NCI-H2029 treated with DMSO at 0.1 percent for 48 hours (cell line): Measurements from ENCODE around the gene EIPR1.

Experiments
- DNase-seq: peaks from one replicate; lab custom pipeline; 2025; lab: John Stamatoyannopoulos, UW

The EIPR1 gene

DNA sequence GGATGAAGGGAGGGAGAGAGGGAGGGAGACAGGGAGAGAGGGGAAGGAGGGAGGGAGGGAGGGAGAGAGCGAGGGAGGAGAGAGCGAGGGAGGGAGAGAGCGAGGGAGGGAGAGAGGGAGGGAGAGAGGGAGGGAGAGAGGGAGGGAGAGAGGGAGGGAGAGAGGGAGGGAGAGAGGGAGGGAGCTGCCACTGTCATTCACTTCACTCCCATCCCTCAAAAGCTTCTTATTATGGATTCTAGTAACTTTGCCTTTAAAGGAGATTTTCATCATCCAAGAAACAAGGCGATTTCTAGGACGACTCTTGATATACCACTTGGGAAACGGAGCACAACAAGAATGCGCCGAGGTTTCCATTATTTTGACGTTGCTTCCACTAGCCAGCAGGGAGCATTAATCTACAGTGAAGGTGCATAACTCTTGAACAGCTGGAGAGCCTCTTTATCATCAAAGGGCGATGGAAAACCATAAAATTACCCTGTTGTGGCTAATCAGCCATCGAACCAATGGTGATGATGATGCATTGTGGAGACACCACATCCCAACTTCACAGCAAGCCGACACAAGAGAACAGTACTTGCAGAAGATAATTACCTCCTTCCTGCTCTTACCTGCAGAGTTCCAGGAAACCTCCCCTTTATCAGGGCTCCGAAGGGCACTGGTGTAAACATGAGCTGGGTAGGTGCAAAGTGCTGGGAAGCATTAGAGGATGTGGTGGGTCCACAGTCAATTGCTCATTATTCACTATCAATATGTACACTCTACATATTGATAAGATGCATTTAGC is 130.5 kb downstream of the EIPR1 start:
- DNase-seq: no peak

DNA sequence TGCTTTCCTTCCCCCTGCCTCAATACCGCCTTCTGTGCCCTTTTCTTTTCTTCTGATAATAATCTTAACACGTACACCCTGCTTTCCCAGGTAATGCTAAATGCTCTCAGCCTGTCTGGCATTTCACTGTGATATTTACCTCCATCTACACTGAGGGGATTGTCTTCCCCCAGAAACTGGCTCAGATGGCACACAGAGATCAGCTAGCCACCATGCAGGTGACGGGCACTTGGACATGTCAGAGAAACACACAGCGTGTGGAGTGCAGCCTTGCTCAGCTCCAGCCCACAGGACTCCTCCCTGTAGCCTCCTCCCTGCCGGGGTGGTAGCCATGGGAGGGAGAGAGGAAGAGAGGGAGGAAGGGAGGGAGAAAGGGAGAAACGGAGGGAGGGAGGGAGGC is 131.2 kb downstream of the EIPR1 start:
- no peak for DNase-seq

DNA sequence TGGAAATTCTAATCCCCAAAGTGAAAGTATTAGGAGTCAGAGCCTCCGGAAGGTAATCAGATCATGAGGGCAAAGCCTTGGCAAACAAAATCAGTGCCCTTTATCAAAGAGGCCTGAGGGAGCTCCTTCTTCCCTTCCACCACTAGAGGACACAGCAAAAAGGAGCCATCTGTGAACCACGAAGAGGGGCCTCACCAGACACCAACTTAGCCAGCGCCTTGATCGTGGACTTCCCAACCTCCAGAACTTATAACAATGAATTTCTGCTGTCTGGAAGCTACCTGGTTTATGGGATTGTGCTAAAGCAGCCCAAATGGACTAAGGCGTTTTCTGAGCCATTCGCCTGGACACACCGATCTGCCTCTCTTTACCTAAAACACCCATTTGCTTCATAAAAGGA is 133.1 kb downstream of the EIPR1 start:
- DNase-seq: no peak

DNA sequence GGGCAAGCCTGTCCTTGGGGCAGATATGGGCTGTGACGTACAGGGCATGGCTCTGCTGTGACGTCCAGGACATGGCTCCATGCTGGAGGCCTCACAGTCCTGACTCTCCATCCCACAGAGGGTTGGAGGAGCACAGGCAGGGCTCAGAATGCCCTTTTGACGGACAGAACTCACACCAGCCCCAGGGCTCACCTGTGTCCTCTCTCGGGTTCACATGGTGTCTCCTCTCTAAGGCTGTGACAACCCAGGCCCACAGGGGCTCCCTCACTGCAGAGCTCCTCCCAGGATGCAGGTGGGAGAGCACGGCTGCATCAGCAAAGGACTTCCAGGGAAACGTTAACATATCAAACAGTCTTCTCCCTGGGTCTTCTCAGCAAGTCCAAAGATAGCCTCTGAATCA is 133.8 kb downstream of the EIPR1 start:
- no peak for DNase-seq

DNA sequence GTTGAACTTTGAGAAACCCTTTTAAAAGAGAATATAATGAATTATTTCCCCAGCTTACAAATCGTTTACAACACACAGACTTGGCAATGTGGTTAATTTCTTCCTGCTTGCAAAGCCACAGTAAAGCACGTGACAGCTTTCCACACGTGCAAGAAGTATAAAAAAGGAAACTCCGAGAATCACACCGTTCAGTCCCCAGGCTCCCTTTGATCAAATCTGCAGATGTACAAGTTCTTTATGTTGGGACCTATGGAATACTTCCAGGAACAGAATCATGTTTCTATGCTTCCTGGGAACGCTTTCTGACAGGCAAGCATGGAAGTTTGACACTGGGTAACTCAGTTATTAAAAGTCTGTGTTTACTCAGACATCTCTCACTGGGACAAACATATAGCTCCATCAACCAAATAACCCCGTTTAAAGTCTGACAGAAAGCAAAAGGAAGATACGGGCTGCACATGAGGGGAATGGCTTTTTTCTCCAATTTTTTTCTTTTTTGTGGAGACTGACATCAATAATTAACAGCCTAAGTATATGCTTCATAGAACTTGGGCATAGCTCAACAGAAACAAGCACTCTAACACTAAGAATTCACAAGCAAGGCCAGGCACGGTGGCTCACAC is 134.8 kb downstream of the EIPR1 start:
- DNase-seq: no peak

DNA sequence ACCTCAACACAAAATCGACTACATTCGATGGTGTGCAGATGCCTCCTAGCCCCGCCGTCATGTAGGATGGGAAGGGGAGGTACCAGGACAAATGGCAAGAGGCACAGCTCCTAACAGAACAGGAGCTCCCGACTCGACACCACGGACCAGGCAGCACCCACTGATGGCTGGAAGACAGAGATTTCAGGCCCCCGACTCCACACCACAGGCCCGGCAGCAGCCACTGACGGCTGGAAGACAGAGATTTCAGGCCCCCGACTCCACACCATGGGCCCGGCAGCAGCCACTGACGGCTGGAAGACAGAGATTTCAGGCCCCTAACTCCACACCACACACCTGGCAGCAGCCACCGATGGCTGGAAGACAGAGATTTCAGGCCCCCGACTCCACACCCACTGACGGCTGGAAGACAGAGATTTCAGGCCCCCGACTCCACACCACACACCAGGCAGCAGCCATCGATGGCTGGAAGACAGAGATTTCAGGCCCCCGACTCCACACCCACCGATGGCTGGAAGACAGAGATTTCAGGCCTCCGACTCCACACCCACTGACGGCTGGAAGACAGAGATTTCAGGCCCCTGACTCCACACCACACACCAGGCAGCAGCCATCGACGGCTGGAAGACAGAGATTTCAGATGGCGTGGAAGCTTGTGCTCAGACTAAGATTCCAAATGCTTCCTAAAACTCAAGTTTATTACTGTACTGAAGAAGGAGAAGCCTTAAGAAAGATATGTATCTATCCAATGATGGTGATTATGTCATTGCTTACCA is 135.5 kb downstream of the EIPR1 start:
- no peak for DNase-seq

DNA sequence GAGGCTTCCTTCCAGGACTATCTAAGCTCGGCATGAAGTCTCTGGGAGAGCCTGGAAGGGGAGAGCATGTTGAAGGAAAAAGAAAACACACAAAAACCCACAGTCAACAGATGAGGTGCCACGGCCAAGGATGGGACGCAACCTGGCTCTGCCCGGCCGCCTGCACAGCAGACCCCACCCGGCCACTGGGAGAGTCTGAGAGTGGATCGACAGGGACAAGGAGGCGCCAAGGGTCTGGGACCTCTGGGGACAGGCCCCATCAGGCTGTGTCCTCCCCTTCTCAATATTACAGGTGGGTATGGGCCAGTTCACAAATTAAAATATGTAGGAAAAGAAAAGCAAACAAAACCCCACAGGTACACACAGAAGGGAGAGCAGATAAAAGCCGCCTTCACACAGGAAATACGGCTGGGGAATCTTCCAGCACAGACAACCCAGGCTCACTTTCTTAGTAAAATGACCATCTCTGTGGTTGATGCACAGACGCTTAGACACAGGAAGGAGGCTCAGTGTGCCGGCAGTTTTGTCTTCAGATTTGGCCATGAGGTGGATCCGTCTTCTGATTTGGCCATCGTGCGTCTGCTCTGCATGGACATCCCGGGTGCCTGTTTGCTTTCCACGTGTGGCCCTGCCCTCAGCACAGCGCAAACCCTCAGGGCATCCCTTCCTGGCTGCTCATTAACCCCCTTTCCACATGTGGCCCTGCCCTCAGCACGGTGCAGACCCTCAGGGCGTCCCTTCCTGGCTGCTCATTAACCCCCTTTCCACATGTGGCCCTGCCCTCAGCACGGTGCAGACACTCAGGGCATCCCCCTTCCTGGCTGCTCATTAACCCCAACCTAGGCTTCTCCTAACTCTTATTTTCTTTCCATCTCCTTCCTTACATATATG is 138.4 kb downstream of the EIPR1 start:
- no peak for DNase-seq

DNA sequence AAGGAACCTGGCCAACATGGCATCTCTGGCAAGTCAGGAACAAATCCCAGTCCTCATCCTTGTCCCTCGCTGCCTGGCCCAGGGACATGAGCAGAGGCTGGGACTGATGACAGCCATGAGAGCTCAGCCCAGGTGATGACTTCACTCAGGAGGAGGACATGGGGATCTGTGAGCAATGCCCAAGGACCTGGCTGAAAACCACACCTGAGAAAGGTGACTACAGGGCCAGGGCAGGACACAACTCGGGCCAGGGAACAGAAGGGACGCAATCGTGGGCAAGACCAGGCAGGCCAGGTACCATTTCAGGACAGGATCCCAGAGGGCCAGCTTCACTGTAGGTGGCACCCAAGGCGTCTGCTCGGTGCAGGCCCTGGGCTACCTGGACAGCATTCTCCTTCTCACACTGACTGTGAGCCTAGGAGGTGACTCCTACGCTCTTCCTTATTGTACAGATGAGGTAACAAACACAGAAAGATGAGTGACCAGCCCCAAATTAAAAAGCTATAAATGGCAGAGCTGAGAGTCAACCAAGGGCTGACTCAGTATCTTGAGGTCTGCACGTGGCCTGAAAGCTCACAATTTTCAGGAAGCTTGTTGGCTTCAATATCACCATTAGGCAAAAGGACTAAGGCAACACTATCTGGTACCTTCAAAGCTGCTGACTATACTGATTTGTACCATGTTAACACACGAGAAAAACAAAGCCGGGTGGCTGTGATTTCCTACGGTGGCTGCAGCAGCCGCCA is 141.1 kb downstream of the EIPR1 start:
- no peak for DNase-seq

DNA sequence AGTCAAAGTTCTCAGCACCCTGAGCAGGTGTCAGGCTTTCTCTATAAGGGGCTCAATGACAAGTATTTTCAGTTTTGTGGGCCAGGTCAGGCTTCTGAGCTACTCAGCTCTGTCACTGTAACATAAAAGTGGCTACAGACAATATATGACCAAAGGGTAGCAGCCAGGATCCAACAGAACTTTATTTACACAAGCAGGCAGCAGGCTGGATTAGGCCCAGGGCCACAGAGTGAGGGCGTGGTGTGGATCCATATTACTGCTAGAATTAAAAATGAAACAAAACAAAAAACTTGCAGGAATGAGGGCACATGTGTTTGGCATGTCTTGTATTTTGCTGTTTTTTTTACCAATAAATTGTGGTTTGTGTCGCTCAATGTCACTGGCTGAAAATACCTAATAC is 143.7 kb downstream of the EIPR1 start:
- no peak for DNase-seq

DNA sequence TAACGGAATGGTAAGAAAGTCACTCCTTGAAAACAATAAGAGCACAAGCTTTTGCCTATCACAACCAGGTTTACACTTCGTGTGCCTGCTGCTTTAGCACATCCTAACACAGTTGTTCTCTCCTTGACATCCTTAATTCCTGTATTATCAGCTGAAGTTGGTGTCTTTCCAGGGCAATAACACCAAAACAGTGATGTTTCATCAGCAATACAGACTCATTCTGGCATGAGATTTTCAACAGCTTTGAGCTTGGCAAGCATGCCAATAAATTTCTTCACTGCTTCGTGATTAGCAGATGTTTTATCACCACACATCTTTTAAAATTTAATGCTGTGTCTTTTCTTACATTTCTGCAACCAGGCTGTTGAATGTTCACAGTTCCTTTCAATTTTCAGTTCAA is 148.4 kb downstream of the EIPR1 start:
- no peak for DNase-seq

DNA sequence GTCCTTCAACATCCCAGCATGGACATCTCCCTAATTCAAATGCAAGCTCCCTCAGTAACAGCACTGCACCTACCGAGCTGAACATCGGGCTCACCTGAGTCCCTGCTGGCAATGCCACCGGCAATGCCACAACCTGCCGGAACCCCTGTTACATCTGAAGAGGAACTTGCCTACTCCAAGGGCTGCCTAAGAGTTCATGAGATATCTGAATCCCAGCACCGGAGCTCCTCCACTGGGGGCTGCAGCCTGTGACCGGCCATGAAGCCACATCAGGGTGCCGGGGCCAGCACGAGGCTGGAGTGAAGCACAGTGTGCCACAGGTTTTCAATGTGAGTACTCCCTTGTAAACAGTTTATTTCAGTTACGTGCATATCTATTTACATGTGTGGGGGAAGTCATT is 152.9 kb downstream of the EIPR1 start:
- no peak for DNase-seq

DNA sequence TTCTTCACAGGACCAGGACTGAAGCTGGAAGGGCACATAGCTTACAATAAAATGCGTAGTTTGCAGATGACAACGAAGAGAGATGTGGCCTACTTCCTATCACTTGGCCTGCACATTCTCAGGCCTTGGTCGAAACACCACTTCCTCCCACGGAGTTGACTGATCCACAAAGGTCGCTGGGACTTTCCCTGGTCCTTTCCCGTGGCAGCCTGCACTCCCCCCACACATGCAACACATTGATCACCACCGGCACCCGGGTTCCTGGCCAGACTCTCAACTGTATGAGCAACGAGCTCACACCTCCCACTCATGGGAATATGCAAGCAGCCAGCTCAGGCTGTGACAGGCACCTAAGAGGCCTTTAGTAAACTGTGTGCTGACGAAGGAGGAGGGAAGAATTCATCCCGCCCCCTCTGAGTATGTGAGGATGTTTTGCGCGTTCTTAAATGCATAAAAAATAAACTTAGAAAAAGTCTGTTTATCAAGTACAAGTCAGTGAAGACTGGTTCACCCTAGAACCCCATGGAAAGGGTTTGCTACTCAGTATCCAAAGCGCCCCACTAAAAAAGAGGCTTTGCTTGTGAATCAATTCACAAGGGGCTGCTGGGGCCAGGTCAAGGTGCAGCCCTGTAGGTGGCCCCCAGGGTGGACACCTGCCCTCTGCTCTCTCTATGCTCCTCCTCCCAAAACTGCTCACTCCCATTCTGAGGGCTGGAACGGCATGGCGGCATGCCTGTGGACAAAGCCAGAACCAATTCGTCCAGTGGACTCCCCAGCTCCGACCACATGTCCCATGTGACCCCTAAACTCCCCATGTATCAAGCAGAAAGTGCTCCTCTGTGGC is 154.3 kb downstream of the EIPR1 start:
- no peak for DNase-seq

DNA sequence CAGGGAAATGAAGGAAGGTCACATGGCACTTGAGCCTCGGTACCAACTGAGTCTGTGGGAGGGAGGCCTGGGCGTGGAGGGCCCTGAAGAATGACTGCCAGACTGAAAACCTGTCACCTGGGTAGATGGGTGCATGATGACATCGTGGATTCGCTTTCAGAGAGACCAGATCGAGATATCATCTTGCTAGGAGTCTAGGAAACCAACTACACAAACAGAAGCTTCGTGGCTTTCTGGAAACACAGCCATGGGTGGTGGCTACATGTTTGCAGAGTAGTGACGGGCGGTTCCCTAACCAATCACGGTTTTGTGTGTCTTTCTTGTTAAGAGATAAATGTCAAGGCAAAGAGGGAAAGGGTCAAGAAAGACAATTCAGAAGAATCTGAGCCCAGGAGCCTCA is 155.0 kb downstream of the EIPR1 start:
- no peak for DNase-seq

DNA sequence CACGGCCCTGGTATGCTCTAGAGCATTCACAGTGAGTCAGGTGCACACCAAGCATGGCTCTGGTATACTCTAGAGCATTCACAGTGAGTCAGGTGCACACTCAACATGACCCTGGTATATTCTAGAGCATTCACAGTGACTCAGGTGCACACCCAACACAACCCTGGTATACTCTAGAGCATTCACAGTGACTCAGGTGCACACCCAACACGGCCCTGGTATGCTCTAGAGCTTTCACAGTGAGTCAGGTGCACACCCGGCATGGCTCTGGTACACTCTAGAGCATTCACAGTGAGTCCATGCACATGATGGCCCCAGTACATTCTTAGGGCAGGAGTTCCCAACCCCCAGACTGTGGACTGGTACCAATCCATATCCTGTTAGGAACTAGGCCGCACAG is 158.1 kb downstream of the EIPR1 start:
- DNase-seq: no peak

DNA sequence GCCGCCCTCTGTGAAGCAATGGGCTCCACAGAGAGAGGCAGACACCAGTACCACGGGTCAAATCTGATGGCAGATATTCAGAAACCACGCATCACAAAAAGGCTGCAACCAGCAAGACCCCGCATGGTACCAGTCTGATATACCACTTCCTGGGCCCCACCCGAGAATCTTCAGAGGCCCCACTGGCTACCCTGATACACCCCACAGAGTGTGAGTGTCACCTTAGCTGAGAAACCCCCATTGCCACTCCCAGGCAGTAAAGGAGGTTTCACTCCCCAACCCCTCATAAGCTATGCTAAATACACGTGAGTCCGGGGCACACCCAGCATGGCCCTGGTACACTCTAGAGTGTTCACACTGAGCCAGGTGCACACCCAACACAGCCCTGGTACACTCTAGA is 160.0 kb downstream of the EIPR1 start:
- DNase-seq: no peak

DNA sequence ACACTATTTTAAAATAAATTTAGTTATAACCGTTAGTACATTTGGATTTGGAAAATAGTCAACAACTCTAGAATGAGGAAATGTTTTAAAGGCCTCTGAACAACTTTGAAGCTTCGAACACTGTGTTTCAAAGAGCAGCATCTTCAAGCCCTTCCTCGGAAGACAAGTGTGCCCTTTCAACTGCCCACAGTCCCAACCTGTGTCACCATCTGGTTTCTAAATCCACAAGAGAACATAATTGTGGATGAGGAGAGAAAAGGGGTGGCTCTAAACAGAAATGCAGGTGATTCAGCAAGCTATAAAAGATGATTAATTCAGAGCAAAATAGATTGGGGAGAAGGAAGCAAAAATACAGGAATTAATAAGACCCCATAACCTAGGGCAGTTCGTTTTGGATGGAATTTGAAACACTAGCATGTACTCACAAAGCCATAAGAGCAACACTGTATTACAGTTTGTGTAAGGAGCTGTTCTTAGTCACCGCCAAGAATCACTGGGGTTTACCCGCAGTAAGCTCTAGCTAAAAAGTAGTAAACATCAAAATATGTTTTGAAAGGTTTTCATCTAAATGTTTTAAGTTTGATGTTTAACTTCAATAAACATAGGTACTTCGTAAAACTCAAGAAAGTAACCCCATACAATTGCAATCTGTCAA is 160.7 kb downstream of the EIPR1 start:
- no peak for DNase-seq

DNA sequence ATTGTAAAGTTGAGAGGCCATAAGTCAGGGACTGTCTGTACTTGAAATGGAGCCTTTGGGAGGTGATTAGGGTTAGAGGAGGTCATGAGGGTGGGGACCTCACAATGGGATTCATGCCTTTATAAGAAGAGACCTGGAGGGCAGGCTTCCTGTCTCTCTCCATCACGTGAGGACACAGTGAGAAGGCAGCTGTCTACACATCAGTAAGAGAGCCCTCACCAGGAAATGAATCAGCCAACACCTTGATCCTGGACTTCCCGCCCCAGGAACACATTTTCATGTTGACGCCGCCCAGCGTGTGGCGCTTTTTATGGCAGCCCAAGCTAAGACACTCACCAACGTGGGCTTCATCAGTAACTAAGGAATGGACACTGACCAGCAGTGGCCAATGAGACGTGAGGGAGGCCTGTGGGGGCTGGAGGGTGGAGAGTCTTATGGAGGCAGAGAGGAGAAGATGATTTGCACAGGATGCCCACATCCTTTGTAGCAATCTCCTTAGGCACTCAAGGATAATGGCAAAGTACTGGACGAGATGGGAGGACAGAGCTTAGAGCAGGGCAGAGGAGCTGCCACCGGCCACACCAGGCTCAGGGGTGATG is 162.7 kb downstream of the EIPR1 start:
- DNase-seq: no peak

DNA sequence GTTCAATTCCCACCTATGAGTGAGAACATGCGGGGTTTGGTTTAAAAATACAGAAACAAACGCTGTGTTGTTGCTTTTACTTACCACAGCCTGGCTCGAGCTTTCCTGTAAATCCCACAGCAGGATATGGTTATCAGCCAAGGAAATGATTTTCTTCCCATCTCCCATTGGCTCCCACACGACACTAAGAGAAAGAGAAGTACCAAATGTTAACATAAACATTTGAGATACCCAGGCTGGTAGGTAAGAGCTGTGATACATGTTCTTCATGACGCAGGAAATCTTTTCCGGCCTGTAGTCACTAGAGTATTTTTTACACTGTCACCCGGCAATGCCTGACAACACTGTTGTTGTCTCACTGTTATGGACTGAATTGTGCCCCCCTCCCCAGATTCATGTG is 163.6 kb downstream of the EIPR1 start:
- DNase-seq: no peak

DNA sequence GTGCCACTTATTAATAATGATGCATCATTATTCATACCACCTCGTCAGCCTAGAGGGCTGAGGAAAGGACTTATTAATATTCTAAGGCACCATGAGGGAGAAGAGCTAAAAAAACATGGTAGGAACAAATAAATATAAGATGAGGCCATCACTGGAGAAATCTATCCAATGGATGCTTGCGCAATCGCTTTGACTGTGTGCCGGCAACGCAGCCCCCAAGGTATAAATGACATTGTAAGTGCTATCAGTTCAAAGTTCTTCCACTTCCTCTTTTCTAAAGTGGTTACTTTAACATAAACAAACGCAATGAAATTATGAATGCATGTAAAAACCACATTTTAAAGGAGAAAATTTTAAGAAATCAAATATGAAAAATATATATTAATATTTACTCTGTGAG is 164.6 kb downstream of the EIPR1 start:
- no peak for DNase-seq

DNA sequence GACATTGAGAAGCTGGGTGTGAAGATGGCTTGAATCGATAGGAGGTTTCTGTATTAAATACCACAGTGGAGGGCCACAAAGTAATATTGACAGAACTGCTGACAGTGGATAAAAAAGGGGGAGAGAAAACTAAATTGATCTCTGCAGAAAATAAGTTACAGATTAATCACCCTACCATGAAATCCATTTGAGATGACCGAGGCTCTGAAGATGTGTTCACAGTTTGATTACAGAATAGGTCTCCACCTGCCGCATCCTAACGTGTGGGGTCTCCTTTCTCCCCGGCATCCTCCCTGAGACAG is 165.6 kb downstream of the EIPR1 start:
- DNase-seq: no peak
